Mucosa of rectum (tissue), 2 donors: Measurements from ENCODE around the gene FAM193B.
A peak's percentile ranks its signal among the peaks of the same experiment; 100 is the strongest.

Experiments
- H3K27ac ChIP-seq, 2 donors: one replicate each; pipeline ENCODE4 v1.7.0; 2013; ENCODE audit warnings: inconsistent platforms in 2 of 2, low read depth in 2 of 2, low read length in 2 of 2
- H3K27me3 ChIP-seq, 2 donors: one replicate each; pipeline ENCODE4 v1.7.0; 2013; ENCODE audit warnings: low read length in 2 of 2; ENCODE audit not compliant: control insufficient read depth in 2 of 2, insufficient read depth in 2 of 2
- H3K36me3 ChIP-seq, 2 donors: one replicate each; pipeline ENCODE4 v1.7.0; 2013; ENCODE audit warnings: low read length in 2 of 2; ENCODE audit not compliant: control insufficient read depth in 2 of 2, insufficient read depth in 2 of 2
- H3K4me1 ChIP-seq, 2 donors: one replicate each; pipeline ENCODE4 v1.7.0; 2013; ENCODE audit warnings: low read length in 2 of 2, mild to moderate bottlenecking in 1 of 2; ENCODE audit not compliant: control insufficient read depth in 2 of 2, insufficient read depth in 2 of 2
- H3K4me3 ChIP-seq, 2 donors: one replicate each; pipeline ENCODE4 v1.7.0; 2013; ENCODE audit warnings: low read length in 2 of 2
- H3K9ac ChIP-seq, 2 donors: one replicate each; pipeline ENCODE4 v1.7.0; 2013; ENCODE audit warnings: low read length in 2 of 2, low read depth in 1 of 2, mild to moderate bottlenecking in 1 of 2
- H3K9me3 ChIP-seq, 2 donors: one replicate each; pipeline ENCODE4 v1.7.0; 2013; ENCODE audit warnings: low read length in 2 of 2; ENCODE audit not compliant: control insufficient read depth in 2 of 2
- donor health status: healthy.
- donor health status: Normal muscosa, but diverticular disease.

FAM193B gene

DNA sequence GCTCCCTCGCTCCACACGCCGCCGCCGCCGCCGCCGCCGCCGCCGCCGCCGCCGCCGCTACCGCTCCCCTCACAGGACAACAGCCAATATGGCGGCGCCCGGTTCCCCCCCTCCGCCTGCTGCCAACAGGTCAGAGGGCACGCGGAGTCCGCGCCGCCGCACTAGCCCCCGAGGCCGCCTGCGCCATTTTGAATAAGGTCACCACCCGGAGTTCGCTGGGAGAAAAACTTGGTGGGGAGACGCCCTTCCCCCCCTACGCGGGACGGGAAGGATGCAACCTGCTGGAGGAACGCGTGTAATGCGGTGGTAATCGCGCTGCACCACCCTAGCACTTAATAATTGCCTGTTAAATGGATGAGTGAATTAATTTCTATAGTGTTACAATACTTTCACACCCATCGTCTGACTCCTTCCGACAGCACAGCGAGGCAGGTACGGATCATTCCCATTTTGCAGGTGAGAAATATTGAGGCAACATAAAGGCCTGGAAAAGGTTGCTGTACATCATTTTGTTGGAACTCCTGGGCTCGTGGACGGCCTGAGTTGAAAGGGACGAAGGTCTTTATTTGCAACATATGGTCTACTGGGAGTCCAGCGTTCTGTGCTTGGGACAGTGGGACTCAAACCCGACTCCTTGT is at the start of gene FAM193B:
TSS of gene FAM193B (minus strand) at position 90 of the 638 bp plus-strand sequence. CDS start 105 bp downstream, outside the sequence.
- Histone ChIP-seq H3K9me3 (no peaks in the 10 kb centered on the region), H3K4me3 (peak within 1 kb of the TSS; percentile 76 to 84), H3K4me1 (peaks cover 10 to 22% of the 10 kb centered on the region in 2 donors), H3K27me3 (no peaks in the 10 kb centered on the region), H3K9ac (peak within 1 kb of the TSS; percentile 63 to 78), H3K36me3 (peaks cover 4 to 10% of the 10 kb centered on the region in 2 donors), H3K27ac (peak within 1 kb of the TSS; percentile 54 to 71)

GRCh38 chr5:177604116-177604521 is 49.8 kb upstream of the FAM193B start:
- Histone ChIP-seq H3K36me3 (peaks cover 0 to 2% of the 10 kb centered on the region in 2 donors), H3K9ac (no peak overlapping the region), H3K4me1 (peaks cover 26 to 33% of the 10 kb centered on the region in 2 donors), H3K27me3 (no peaks in the 10 kb centered on the region), H3K27ac (no peak overlapping the region), H3K4me3 (no peak overlapping the region), H3K9me3 (no peaks in the 10 kb centered on the region)

DNA sequence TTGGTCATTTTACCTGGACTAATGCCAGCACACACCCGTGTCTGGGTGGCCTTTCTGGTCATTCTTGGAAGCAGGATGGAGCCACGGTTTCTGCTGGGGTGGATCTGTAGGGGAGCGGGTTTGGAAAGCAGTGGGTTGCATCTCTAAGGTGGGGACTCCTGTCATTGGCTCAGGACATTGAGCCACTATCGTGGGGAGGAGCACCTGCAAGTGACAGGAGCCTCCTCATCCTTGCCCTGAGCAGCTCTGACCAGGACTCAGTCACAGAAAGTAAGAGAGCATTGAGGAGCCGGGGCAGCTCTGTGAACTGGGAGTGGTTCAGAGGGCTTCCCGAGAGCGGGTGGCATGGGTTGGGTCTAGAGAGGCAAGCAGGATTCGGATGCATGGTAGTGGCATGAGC is 49.3 kb upstream of the FAM193B start:
- H3K4me3 ChIP-seq, result no peak overlapping the region
- peaks cover 0 to 2% of the 10 kb centered on the region in 2 donors for H3K36me3 ChIP-seq
- H3K4me1 ChIP-seq, result peaks cover 26 to 33% of the 10 kb centered on the region in 2 donors
- no peaks in the 10 kb centered on the region for H3K9me3 ChIP-seq
- H3K27me3 ChIP-seq, result no peaks in the 10 kb centered on the region
- no peak overlapping the region for H3K27ac ChIP-seq
- H3K9ac ChIP-seq, result no peak overlapping the region

GRCh38 chr5:177602458-177602830 is 48.1 kb upstream of the FAM193B start:
- Histone ChIP-seq H3K9ac (no peak overlapping the region), H3K9me3 (no peaks in the 10 kb centered on the region), H3K4me1 (peaks cover 26 to 29% of the 10 kb centered on the region in 2 donors), H3K36me3 (peaks cover 0 to 2% of the 10 kb centered on the region in 2 donors), H3K27ac (no peak overlapping the region), H3K27me3 (no peaks in the 10 kb centered on the region), H3K4me3 (no peak overlapping the region)

GRCh38 chr5:177601577-177602457 is 47.5 kb upstream of the FAM193B start:
- Histone ChIP-seq H3K27me3 (no peaks in the 10 kb centered on the region), H3K4me3 (no peak overlapping the region), H3K9ac (no peak overlapping the region), H3K36me3 (peaks cover 0 to 2% of the 10 kb centered on the region in 2 donors), H3K27ac (no peak overlapping the region), H3K4me1 (peaks cover 21 to 23% of the 10 kb centered on the region in 2 donors), H3K9me3 (no peaks in the 10 kb centered on the region)

GRCh38 chr5:177601126-177601525 is 46.8 kb upstream of the FAM193B start:
- Histone ChIP-seq H3K4me3 (peak overlapping the region in 1 of 2 donors; percentile 97), H3K27ac (no peak overlapping the region), H3K27me3 (no peaks in the 10 kb centered on the region), H3K9ac (peak overlapping the region in 1 of 2 donors; percentile 90), H3K36me3 (peaks cover 5 to 9% of the 10 kb centered on the region in 2 donors), H3K4me1 (peaks cover 21 to 23% of the 10 kb centered on the region in 2 donors), H3K9me3 (no peaks in the 10 kb centered on the region)

DNA sequence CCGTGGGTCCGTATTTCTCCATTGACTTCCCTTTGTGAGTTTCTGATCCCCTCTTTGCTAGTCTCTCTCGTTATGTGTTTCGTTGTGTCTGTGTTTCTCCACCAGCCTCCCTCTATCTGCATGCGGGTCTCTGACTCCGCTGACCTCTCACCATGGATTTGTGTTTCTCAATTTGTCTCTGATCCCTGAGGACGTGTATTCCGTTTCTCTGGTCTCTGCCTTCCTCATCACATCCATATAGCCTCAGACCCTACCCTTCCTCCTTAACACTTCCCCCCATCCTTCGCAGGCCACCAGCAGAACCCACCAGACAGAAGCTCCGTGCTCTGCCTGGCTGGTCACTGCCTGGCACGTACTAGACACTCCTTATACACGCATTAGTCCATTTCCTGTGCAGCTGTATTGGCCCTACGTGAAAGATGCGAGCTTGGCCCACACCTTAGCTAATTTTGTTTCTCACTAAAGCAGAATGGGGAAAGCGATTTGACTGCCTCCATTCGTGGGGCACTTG is 46.2 kb upstream of the FAM193B start:
- H3K36me3 ChIP-seq, result peaks cover 11 to 12% of the 10 kb centered on the region in 2 donors
- no peaks in the 10 kb centered on the region for H3K27me3 ChIP-seq
- no peaks in the 10 kb centered on the region for H3K9me3 ChIP-seq
- H3K4me3 ChIP-seq, result peak overlapping the region; percentile 81 to 97
- peaks cover 20% of the 10 kb centered on the region in 2 donors for H3K4me1 ChIP-seq
- peak overlapping the region; percentile 72 to 77 for H3K27ac ChIP-seq
- H3K9ac ChIP-seq, result peak overlapping the region; percentile 87 to 90

- Histone ChIP-seq H3K27ac (peak within 1 kb of the TSS; percentile 76 to 82), H3K27me3 (no peaks in the 10 kb centered on the region), H3K36me3 (peaks cover 17 to 19% of the 10 kb centered on the region in 2 donors), H3K4me3 (peak within 1 kb of the TSS; percentile 81 to 97), H3K9me3 (no peaks in the 10 kb centered on the region), H3K9ac (peak within 1 kb of the TSS; percentile 87 to 90), H3K4me1 (peaks cover 14 to 15% of the 10 kb centered on the region in 2 donors)
Observed at GRCh38 chr5:177599731-177600507, 45.6 kb upstream of the FAM193B start, which contains the start of gene B4GALT7. B4GALT7 (plus strand) TSS chr5:177600132; CDS start chr5:177600211, 79 bp downstream.

GRCh38 chr5:177598477-177598876 is 44.1 kb upstream of the FAM193B start:
- no peak overlapping the region for H3K4me3 ChIP-seq
- peaks cover 8 to 9% of the 10 kb centered on the region in 2 donors for H3K4me1 ChIP-seq
- H3K27ac ChIP-seq, result no peak overlapping the region
- H3K9me3 ChIP-seq, result no peaks in the 10 kb centered on the region
- peaks cover 29 to 32% of the 10 kb centered on the region in 2 donors for H3K36me3 ChIP-seq
- no peaks in the 10 kb centered on the region for H3K27me3 ChIP-seq
- no peak overlapping the region for H3K9ac ChIP-seq
